ENCODE data around the gene USP36.

DNA sequence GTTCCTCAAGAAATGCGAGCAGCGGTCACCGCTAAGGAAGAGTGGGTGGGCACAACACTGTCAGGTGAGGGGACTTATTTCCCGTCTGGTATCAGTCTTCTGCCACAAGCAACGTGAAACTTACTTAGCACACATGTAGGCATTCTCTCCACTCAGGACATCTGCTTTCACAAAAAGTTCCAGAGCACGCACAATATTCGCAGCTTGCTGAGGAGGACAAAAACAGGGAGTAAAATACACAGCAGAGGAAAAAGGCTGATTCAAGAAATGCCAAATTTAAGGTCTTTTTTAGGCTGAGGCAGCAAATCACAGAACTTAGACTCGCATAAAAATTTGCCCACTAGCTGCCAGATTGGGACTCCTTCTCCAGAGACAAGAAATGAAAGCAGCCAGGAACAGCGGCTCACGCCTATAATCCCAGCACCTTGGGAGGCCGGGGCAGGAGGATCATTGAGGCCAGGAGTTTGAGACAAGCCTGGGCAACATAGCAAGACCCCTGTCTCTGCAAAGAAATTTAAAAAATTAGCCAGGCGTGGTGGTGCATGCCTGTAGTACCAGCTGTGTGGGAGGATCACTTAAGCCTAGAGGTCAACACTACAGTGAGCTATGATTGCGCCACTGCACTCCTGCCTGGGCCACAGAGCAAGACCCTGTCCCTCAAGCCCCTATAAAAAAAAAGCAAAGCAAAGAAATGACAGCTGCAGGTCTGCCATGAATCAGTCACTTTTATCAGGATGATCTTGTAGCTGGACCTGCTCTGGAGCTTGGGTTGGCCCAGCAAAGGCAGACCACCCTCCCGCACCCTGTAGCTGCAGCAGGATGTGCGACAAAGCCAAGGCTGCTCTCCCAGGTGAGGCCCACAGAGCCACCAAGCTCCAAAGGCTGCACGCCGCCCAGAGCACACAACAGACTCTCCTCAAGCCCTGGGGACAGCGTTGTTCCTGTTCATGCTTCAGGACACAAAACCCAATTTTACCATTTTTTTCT, 20.5 kb downstream of the USP36 start:
- TF ChIP-seq POLR2A (IDR thresholded peaks at IDR 0.05): no peak
- no peak for TF ChIP-seq CTCF (IDR thresholded peaks at IDR 0.05)
